Right lobe of liver (tissue), 6 donors: ENCODE measurements around the gene ACTA1. TPM values are rescaled to one million over a fixed set of nuclear protein-coding genes. Genes with fewer than 3 reads are reported as not detected.
"Not testable (repeated sequence)": the region's sequence is repeated elsewhere in the genome, so short reads cannot be mapped to it uniquely, and the experiment has no call there.

Source experiments
- ATAC-seq, 4 donors: fragments of 200-7000 bp; cut with Tn5 transposase; one replicate each; pipeline ENCODE4 v1.9.1; 2020; ENCODE audit warnings: mild to moderate bottlenecking in 4 of 4, moderate library complexity in 4 of 4
- DNase-seq, 3 donors: peaks; one replicate each; pipeline ENCODE4 v3.0.0-alpha.2; 2020
- H3K27ac ChIP-seq, 3 donors: fragments of 200-600 bp; one replicate each; pipeline ENCODE4 v1.8.0; 2022
- H3K27me3 ChIP-seq, 2 donors: fragments of 200-600 bp; one replicate each; pipeline ENCODE4 v1.8.0; 2022
- H3K36me3 ChIP-seq, 4 donors: fragments of 200-600 bp; sonication (generic) in 1 of 4; one replicate each; pipeline versions ENCODE4 v1.5.1 to v1.8.0; 2017 to 2022; ENCODE audit warnings: control low read depth in 1 of 4
- H3K4me1 ChIP-seq, 4 donors: fragments of 200-600 bp; sonication (generic) in 1 of 4; one replicate each; pipeline versions ENCODE4 v1.5.1 to v1.8.0; 2017 to 2022; ENCODE audit warnings: control low read depth in 1 of 4
- H3K4me3 ChIP-seq, 3 donors: fragments of 200-600 bp; one replicate each; pipeline ENCODE4 v1.8.0; 2022
- H3K9me3 ChIP-seq, 4 donors: fragments of 200-600 bp; sonication (generic) in 1 of 4; one replicate each; pipeline versions ENCODE4 v1.5.1 to v1.8.0; 2017 to 2022; ENCODE audit warnings: control low read depth in 1 of 4
- POLR2A ChIP-seq: fragments of 450-650 bp; IDR thresholded peaks from one replicate; pipeline ENCODE4 v1.6.1; 2017; ENCODE audit warnings: antibody characterized with exemption, mild to moderate bottlenecking
- WGBS: methylation state at CpG from one replicate; pipeline ENCODE4 v1.1.6; 2018; ENCODE audit warnings: low coverage, low lambda C conversion rate; ENCODE audit not compliant: insufficient coverage; ENCODE audit errors: missing lambda C conversion rate; 5-methylcytosine and 5-hydroxymethylcytosine counted together
- intact Hi-C, 2 donors: fragments of 100-400 bp; cut with DNase I; formaldehyde crosslinking; loops; one replicate each; pipeline versions ENCODE4 v1.11.2 to v1.14.1; 2022
- total RNA-seq, 6 experiments: library from RNA; depleted of rRNA in 2 of 6; stranded (reverse); fragments of >200 nt in 2 of 6; fragmentation: NEBNext Ultra II Directional in 3 of 6; extraction: Animal tissue kit (Norgen Biotek cat#: 25700) in 3 of 6; gene quantifications; one replicate each; pipeline versions ENCODE4 v1.1.0 to v1.2.4, GENCODE V29; 2016 to 2023
- TF ChIP-seq, protein P1 (sequence below), 4 donors: fragments of 200-600 bp in 3 of 4; fragments of 450-650 bp in 1 of 4; IDR thresholded peaks; one replicate each; pipeline versions ENCODE4 v1.5.1 to v1.8.0; 2016 to 2022; ENCODE audit warnings: antibody characterized with exemption in 4 of 4, mild to moderate bottlenecking in 2 of 4
- donor health status: DM: no; HTN: yes; CAD: no.
- donor health status: DM: no; HTN: no; CAD: no.
- donor health status: DM: no; HTN: no; CAD: no.
- donor health status: DM: no; HTN: yes; CAD: no.
- donor health status: DM: no; HTN: yes; CAD: no.

ACTA1 gene
- total RNA-seq, 6 experiments from 2014 or later, result 1.1 to 14.2 (median 1.3) TPM; not detected in 1

DNA sequence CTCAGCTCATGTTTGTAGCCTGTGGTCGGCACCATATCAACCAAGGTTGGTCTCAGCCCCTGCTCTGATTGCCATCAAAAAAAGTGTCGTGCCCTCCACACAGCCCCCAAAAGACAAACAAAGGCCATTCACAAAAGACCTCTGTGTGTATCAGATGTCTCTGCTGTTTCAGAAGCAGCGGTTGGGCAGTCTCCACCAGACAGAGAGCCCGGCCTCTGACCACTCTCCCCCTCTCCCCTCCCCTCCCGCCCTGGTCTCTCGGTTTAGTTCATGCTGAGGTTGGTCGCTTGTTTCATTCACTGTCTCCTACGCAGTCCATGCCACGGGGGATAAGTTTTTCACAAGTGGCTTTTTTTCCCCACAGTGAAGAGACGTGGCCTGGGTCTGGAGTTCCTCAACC, 27.1 kb downstream of the ACTA1 start:
- Histone ChIP-seq H3K4me3 (no peak overlapping the region), H3K36me3 (no peaks in the 10 kb centered on the region), H3K9me3 (no peaks in the 10 kb centered on the region), H3K4me1 (peaks cover 0 to 8% (median 0%) of the 10 kb centered on the region in 4 donors), H3K27me3 (peaks cover 6 to 9% of the 10 kb centered on the region in 2 donors), H3K27ac (no peak overlapping the region)
- ATAC-seq (peak in 1 of 4 donors; percentile 14), DNase-seq (no peak)
- TF ChIP-seq, protein P1, sequence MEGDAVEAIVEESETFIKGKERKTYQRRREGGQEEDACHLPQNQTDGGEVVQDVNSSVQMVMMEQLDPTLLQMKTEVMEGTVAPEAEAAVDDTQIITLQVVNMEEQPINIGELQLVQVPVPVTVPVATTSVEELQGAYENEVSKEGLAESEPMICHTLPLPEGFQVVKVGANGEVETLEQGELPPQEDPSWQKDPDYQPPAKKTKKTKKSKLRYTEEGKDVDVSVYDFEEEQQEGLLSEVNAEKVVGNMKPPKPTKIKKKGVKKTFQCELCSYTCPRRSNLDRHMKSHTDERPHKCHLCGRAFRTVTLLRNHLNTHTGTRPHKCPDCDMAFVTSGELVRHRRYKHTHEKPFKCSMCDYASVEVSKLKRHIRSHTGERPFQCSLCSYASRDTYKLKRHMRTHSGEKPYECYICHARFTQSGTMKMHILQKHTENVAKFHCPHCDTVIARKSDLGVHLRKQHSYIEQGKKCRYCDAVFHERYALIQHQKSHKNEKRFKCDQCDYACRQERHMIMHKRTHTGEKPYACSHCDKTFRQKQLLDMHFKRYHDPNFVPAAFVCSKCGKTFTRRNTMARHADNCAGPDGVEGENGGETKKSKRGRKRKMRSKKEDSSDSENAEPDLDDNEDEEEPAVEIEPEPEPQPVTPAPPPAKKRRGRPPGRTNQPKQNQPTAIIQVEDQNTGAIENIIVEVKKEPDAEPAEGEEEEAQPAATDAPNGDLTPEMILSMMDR (IDR thresholded peaks at IDR 0.05), result no peak
- no peak for TF ChIP-seq POLR2A
- WGBS, result 32% methylated on average over 10 of the region's 10 CpGs
- intact Hi-C loops, result no loop called here

DNA sequence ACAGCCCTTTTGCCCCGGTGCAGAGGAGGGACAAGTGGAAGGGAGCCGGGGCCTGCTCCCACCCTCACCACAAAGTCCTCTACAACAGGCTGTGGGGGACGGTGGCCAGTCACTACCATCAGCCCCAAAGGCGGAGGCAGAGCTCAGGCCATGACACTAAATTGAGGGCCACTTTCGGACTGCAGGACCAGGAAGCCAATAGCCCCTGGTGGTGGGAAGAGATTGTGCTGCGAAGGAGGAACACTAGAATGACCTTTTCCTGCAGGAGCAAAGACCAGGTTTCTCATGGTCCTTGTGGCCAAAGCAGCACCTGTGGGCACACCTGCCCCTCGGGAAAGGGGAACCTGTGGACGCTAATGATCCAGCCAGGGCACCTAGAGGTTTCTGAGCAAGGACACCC, 30.3 kb downstream of the ACTA1 start:
- DNase-seq, result no peak
- Histone ChIP-seq H3K27me3 (peaks cover 6 to 9% of the 10 kb centered on the region in 2 donors), H3K4me3 (no peak overlapping the region), H3K27ac (no peak overlapping the region), H3K4me1 (peaks cover 0 to 8% (median 0%) of the 10 kb centered on the region in 4 donors), H3K36me3 (no peaks in the 10 kb centered on the region), H3K9me3 (no peaks in the 10 kb centered on the region)
- intact Hi-C loops, result no loop called here
- ATAC-seq, result peak in 1 of 4 donors; percentile 17
- WGBS, result no CpG with 5 or more reads among the region's 8 CpGs
- TF ChIP-seq, protein P1 (IDR thresholded peaks at IDR 0.05), result no peak
- no peak for TF ChIP-seq POLR2A

DNA sequence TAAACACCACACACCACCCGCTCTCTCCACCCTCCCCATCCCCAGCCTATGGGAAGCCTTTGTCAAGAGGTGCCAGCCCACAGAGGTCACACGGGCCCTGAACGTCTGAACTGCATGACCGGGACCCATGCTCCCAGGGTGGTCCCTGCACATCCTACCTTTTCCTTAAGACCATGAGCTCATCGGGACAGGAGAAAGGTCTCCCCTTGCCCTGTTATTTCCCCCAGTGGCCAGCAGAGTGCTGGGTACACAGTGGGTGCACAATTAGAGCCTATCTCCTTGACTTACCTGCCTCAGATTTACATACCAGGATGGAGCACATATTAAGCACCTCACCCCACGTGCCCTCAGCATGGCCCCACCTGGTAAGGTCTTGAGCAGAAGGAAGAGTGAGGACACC, 30.9 kb downstream of the ACTA1 start:
- ATAC-seq, result no peak
- no peaks in the 10 kb centered on the region for H3K36me3 ChIP-seq
- intact Hi-C loops, result no loop called here
- 60% methylated on average over 3 of the region's 6 CpGs for WGBS
- no peak overlapping the region for H3K4me3 ChIP-seq
- no peak for DNase-seq
- no peaks in the 10 kb centered on the region for H3K9me3 ChIP-seq
- H3K27ac ChIP-seq, result no peak overlapping the region
- H3K27me3 ChIP-seq, result peaks cover 6 to 9% of the 10 kb centered on the region in 2 donors
- H3K4me1 ChIP-seq, result peaks cover 0 to 8% (median 0%) of the 10 kb centered on the region in 4 donors
- TF ChIP-seq POLR2A, result no peak
- TF ChIP-seq, protein P1 (IDR thresholded peaks at IDR 0.05), result no peak

DNA sequence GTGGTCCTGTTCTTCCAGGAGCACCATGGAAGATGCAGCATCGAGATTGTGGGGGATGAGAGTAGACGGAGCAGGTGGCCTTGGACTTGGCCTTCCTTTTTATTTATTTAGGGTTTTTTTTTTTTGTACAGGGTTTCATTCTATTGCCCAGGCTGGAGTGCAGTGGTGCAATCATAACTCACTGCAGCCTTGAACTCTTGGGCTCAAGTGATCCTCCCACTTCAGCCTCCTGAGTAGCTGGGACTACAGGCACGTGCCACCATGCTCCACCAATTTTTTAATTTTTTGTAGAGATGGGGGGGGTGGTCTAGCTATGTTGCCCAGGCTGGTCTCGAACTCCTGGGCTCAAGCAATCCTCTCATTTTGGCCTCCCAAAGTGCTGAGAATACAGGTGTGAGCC, 31.6 kb downstream of the ACTA1 start:
- H3K27ac ChIP-seq, intact Hi-C loops, H3K27me3 ChIP-seq, H3K4me1 ChIP-seq, ATAC-seq, H3K4me3 ChIP-seq, H3K36me3 ChIP-seq, H3K9me3 ChIP-seq, DNase-seq: not testable (repeated sequence)
- 55% methylated on average over 3 of the region's 4 CpGs for WGBS

DNA sequence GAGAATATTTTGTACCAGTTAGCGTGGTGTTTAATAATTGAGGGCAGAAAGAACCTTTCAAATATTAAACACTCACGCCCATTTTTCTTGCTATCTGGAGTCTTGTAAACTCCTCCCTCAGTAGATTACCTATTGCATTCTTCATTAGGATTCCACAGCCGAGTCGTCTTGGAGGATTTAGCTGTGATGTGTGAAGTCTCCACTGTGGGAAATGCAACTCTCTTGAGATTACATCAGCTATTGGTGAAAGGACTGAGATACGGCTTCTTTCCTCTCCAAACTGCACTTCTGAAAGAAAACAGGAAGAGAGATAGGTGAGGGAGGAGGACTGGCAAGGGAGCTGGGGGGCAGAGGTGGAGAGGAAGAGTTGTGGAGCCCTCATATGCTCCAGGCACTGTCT, 36.1 kb downstream of the ACTA1 start:
- WGBS, result 35% methylated on average over 5 of the region's 5 CpGs
- no peaks in the 10 kb centered on the region for H3K9me3 ChIP-seq

More for the DNA sequence above, 36.1 kb downstream of the ACTA1 start:
- Histone ChIP-seq H3K27me3 (no peaks in the 10 kb centered on the region), H3K4me1 (no peaks in the 10 kb centered on the region), H3K36me3 (no peaks in the 10 kb centered on the region), H3K4me3 (no peak overlapping the region), H3K27ac (no peak overlapping the region)
- ATAC-seq (no peak), DNase-seq (no peak)
- intact Hi-C loops, result no loop called here
- TF ChIP-seq POLR2A, result no peak
- TF ChIP-seq, protein P1 (IDR thresholded peaks at IDR 0.05), result no peak
